A549 (cell line): ENCODE data around the gene IRF4.

Experiments
- BCL3 ChIP-seq: fragments of >200 bp; sonication (Bioruptor Twin); formaldehyde crosslinking; IDR thresholded peaks from 3 replicates; pipeline ENCODE4 v1.6.1; 2016
- CTCF ChIP-seq: fragments of >200 bp; sonication (Bioruptor Twin); formaldehyde crosslinking; IDR thresholded peaks from 3 replicates; pipeline ENCODE4 v1.5.1; 2016
- EP300 ChIP-seq, 2 experiments: fragments of >200 bp; sonication (Bioruptor Twin); formaldehyde crosslinking; IDR thresholded peaks; 2 replicates in 1 of 2; 3 replicates in 1 of 2; pipeline ENCODE4 v1.6.1; 2016 to 2017
- HES2 ChIP-seq: fragments of >200 bp; sonication (Bioruptor Twin); formaldehyde crosslinking; IDR thresholded peaks from 2 replicates; pipeline ENCODE4 v1.6.1; 2016
- MAX ChIP-seq: IDR thresholded peaks from 2 replicates; pipeline ENCODE4 v1.6.1; 2012
- MAZ ChIP-seq: fragments of 150-350 bp; IDR thresholded peaks from 2 replicates; pipeline ENCODE4 v1.6.1; 2014; ENCODE audit warnings: antibody characterized with exemption, low read depth, low read length, borderline replicate concordance
- NFE2L2 ChIP-seq: fragments of 150-350 bp; conservative IDR thresholded peaks from 2 replicates; pipeline ENCODE4 v1.6.1; 2014; ENCODE audit warnings: low read length
- POLR2A ChIP-seq: IDR thresholded peaks from 2 replicates; pipeline ENCODE4 v1.6.1; 2012; ENCODE audit warnings: mild to moderate bottlenecking, low read length
- RCOR1 ChIP-seq: fragments of 150-350 bp; IDR thresholded peaks from 2 replicates; pipeline ENCODE4 v1.6.1; 2014; ENCODE audit warnings: antibody characterized with exemption, low read length, low read depth
- RFX5 ChIP-seq: fragments of 450-650 bp; IDR thresholded peaks from 2 replicates; pipeline ENCODE4 v1.7.1; 2014; ENCODE audit warnings: antibody characterized with exemption, mild to moderate bottlenecking, moderate library complexity
- SMC3 ChIP-seq: fragments of >200 bp; sonication (Bioruptor Twin); formaldehyde crosslinking; IDR thresholded peaks from 3 replicates; pipeline ENCODE4 v1.6.1; 2018; ENCODE audit warnings: inconsistent platforms

GRCh38 chr6:392441-393390, 1.2 kb downstream of the IRF4 start:
- TF ChIP-seq RCOR1 (no peak), HES2 (no peak), CTCF (no peak), MAZ (no peak), NFE2L2 (no peak), SMC3 (no peak), POLR2A (no peak), RFX5 (no peak), MAX (no peak), EP300 (IDR thresholded peaks at IDR 0.05) (no peak), BCL3 (no peak)
